Measurements from ENCODE around the gene CNTROB.

- no peak for TF ChIP-seq CTCF (IDR thresholded peaks at IDR 0.05)
- no peak for TF ChIP-seq POLR2A (IDR thresholded peaks at IDR 0.05)
Observed at GRCh38 chr17:7935859-7936258, 3.9 kb downstream of the CNTROB start.
